ENCODE results near the gene AHNAK.

AHNAK gene

DNA sequence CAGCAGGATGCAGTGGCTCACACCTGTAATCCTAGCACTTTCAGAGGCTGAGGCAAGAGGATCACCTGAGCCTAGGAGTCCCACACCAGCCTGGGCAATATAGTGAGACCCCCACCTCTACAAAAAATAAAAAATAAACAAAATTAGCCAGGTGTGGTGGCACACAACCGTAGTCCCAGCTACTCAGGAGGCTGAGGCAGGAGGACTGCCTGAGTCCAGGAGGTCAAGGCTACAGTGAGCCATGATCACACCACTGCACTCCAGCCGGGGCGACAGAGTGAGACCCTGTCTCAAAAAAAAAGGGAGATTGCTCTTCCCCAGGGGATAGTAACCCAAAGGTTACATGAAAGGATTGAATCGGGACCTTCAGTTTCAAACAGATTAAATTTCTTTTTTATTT lies 54.0 kb downstream of the AHNAK start:
- no peak for DNase-seq

DNA sequence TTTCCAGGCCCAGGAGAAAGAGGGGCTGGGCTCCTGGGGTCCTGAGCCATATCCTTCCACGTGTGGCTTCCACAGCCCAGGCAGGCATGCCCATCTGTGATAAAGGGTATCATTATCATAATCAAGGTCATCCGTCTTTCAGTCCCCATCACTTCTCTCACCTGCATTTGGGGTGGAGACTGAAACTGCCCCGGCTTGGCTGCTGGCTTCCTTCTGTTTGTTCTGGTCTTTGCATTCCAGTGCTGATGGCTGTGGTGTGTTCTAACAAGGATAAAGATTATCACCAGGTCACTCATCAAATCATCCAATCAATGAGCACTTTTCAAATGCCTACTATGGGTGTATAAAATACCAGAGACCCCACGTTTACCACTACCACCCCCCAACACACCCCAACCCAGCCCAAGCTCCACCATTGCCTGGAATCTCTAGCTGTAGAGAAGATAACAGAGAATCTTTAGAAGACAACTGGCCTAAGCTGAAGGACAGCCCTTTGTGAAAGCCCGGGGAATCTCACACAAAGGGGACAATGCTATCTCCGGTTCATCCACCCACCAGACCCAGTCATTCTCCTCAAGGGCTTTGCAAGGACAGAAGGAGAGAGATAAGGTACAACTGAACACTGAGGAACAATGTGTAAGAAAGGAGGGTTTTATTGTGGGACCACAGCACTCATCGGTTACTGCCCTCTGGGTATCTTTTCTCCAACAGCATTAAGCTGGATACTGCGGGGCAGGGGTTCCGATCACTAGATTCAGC lies 54.9 kb downstream of the AHNAK start:
- DNase-seq = no peak

DNA sequence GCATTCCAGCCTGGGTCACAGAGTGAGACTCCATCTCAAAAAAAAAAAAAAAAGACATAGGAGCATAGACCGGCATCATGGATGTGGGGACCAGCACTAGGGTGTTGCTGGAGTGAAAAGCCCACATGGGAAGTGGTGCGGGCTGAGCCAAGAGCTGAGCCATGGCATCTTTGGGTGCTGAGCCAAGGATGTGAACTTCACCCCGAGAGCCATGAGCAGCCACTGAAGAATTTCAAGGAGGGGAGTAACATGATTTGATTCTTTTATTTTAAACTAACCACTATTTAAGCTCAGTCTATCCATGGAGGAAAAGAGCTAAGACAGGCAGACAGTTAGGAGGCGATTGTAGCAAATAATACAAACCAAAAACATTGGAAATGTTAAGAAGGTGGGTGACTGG lies 57.4 kb downstream of the AHNAK start:
- peak; percentile 37 for DNase-seq

DNA sequence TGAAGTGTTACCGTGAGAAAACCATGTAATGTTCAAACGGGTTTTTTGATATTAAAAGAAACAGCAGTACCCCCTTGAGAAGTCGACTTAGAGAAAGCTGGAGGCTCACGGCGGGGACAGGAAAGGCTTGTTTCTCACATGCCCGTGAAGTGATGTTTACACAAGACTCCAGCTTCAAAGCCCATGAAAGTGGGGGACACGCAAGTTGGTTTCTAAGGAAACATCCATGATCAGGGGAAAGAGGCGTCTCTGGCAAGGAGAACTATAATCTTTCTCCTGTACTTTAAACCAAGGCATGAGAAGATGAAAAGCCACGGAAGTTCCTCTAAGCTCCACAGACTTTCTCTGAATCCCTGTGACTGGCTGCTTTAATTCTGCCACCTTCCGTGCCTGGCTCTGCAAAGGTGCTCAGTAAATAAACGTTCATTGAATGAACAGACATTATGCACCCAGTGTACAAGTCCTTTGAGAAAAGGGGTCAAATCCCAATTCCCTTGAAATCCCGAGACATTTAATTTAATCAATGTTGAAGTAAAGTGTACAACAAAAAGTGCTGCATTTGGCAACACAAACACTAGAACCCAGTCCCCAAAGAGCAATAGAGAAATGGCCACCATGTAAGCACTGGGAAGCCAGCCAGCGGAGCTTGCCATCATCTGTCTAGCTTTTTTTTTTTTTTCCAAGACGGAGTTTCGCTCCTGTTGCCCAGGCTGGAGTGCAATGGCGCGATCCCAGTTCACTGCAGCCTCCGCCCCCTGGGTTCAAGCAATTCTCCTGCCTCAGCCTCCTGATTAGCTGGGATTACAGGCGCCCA lies 58.7 kb downstream of the AHNAK start:
- DNase-seq = no peak

DNA sequence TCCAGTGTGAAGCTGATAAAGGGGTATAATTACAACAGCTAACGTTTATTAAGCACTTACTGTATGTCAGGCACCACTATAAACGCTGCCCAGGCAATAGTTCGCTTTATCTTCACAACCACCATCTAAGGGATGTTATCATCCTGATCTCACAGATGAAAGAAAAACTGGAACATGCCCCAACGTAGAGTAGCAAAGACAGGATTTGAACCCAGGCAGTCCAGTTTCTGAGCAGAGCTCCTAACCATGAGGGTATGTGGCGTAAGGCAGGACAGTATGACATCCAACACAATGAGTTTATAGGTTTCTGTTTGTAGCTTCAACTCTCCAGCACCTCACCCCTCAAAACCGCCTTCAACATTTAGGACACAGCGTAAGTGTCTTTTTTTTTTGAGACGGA lies 59.5 kb downstream of the AHNAK start:
- no peak for DNase-seq

DNA sequence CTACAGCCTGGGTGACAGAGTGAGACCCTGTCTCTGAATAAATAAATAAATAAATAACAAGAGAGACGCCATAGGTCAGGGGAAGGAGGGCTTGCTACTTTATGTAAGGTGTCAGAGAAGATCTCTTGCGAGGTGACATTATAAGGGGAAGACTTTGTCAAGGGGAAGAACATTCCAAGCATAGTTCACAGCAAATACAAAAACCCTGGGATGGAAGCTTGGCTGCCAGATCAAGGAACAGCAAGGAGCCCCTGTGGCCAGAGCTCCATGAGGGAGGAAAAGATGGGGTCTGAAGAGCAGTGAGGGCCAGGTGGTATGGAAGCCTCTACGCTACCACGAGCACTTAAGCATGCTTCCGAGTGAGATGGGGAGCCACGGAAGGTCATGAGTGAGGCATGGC lies 62.3 kb downstream of the AHNAK start:
- DNase-seq = no peak

DNA sequence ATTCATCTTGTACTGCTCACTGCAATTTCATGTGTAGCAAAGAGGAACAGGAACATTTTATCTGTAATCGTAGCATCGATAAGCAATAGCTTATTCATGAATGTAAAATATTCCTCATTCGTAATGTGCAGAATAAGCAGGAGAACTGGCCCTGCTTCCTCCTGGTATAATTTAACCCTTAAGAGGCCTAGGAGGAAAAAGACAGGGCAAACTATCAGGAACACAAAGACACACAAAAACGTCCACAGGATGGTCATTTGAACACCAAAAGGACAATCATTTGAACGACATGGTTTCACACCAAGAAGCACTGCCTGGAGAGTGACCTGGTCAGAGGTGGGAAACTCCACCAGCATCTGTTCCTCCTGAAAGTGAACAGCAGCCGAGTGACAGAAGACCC lies 63.9 kb downstream of the AHNAK start:
- no peak for DNase-seq

DNA sequence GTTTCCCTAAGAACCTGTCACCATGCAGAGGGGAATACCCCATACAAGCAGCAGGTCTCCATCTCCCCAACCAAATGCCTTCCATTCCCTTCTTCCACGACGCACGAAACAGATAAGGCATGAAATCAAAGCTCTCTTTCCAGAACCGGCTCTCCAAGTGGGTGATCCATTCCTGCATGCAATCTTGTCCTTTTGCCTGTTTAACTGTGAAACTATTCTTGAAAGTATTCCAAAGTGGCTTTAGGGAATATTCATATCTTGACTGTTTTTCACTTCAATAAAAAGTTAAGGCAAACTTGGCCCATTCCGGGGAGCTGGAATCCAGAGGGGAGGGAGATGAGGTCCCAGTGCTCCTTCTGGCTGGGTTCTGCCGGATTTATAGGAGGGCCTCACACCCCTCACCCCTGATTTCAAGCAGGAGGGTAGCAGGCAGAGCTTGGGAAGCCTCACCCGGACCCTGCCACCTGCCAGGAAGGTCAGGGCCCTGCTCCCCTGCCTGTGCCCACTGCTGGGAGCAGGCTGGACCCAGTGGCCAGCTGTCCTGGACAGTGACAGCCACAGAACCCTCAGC lies 66.9 kb downstream of the AHNAK start:
- DNase-seq = peak; percentile 62

DNA sequence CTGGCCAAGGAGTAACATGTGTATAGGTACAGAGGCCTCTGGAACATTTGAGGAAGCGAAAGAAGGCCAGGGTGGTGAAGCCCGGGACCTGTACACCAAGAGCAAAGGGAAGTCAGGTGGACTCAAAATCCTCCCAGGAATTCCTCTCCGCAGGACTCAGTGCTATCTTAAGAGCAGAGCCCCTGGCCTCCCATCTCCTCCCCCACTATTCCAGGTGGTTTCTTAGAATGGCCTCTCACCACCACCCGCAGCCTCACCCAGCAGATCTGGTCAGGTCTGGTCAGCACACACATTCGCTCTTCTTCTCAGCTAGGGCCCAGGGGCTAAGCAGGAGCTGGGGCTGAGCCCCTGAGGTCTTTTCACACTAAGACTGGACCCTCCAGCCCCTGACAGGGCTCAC lies 68.7 kb downstream of the AHNAK start:
- DNase-seq = no peak

DNA sequence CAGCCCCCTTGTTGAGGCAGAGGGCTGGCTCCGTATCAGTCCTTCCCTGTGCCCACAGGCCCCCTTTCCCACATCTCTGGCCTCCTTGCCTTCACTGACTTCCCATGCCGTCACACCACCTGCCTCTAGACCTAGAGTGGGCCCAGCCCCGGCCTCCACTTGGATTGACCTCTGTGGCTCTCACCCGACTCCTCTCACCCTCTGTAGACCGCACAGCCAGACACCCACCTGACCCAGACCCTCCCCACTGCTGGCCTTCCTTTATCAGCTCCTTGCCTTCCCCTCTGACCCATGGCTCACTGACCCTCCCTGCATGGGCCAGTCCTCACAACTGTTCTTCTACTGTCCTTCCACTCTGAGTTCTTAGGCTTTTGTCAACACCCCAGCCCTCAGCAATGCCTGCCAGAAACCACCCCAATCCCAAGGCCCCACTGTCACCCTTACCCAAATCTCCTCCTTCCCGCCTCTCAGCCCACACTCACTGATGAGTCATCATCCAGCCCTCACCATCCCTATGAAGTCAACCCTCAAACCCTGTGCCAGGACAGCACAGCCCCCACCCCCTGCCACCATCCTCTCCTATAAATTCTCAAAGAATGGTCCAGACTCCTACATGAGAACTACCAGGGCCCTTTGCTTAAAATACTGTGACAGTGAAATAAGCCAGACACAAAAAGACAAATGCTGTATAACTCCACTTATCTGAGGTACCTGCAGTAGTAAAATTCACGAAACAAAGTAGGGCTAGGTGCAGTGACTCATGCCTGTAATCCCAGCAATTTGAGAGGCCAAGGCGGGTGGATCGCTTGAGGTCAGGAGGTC lies 74.3 kb downstream of the AHNAK start:
- DNase-seq = peak; percentile 50

DNA sequence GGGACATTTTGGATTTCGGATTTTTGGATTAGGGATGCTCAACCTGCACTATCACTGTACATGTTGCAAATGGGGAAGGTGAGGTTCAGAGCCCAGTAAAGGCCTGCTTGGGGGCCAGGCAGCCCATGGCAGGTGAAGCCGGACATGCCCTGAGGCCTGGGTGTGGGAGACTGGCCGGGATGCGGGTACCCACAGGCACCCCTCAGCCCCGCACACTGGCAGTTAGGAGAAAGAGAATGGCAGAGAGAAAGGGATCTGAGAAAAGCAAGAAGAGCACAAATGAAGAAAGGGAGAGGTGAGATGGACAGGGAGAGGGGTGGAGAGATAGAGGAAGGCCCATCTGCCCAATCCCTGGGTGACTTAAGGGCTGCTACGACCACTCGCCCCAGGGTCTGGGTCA lies 75.0 kb downstream of the AHNAK start:
- DNase-seq = no peak

DNA sequence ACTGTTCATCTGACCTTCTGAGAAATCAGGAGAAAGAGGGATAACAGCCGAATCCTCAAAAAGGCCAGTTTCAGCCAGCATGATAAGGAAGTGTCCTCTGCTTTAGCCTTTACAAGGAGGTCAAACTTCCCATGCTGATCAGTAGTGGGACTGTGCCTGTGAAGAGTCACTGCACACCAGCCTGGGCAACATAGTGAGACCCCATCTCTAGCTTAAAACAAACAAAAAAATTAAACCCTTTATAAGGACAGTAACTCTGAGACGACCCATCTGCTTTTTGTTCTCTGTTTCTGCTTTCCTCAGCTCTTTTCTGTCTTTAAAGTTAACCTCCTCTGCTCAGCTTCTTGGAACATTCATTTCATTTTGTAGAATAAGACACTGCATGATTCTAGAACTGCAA lies 78.0 kb downstream of the AHNAK start:
- DNase-seq = no peak

DNA sequence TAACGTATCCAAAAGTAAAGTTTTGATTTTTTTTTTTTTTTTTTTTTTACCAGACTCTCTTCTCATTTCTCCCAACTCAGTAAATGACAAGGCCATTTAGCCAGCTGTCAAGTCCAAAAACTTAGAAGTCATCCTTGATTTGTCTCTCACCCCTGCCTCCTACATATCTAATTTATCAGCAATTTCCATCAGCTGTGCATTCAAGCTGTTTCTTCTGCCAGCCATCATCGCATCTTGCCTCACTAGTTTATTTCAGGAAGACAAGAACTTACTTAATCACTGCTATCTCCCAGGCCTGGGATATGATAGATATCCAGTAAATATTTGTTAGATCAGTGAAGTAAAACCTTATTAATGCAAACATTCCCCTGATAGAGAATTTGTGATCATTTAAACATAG lies 80.2 kb downstream of the AHNAK start:
- DNase-seq = no peak

DNA sequence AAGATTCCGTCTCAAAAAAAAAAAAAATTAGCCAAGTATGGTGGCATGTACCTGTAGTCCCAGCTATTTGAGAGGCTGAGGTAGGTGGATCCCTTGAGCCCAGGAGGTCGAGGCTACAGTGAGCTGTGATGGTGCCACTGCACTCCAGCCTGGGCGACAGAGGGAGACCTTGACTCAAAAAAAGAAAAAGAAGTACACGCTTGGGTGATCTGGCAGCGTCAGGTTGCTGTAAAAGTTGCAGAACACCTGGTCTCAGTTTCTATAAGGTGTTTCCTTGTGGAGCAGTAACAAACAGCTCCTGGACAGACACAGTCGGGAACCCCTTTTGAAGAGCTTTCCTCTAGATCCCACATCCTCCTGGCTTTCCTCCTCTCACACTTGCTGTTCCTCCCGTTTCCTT lies 82.0 kb downstream of the AHNAK start:
- no peak for DNase-seq

DNA sequence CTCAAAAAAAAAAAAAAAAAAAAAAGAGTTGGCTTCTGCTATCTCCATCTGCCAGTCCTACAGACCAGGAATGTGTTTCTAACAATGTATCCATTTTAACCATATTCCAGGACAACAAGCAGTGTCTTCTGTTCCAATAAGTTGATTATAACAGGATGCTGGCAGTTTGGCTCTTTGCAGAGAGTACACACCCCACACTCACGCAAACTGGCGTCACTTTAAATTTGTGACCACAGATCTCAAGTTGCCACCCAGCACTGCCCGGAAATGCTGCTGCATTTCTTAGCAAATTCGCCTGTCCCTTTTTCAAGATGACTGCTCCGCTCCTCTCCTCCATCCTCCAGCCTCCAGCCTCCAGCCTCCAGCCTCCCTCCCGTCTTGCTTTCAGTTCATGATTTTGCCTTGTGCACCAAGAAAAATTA lies 83.5 kb downstream of the AHNAK start:
- no peak for DNase-seq

DNA sequence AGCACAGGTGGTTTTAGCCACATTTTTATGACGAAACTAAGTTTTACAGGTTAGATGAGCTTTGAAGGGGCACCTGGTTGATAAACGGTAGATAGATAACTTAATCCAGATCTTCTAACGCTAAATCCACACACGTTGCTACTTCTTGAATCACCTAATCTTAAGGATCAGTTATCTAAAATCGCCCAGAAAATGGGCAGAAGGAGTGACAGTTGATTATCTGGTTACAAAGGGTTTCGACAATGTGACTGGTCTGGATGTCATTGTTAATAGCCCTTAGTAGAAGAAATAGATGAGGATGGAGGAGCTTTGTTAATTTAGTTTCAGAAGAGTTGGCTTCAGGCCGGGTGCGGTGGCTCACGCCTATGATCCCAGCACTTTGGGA lies 84.1 kb downstream of the AHNAK start:
- DNase-seq = no peak

DNA sequence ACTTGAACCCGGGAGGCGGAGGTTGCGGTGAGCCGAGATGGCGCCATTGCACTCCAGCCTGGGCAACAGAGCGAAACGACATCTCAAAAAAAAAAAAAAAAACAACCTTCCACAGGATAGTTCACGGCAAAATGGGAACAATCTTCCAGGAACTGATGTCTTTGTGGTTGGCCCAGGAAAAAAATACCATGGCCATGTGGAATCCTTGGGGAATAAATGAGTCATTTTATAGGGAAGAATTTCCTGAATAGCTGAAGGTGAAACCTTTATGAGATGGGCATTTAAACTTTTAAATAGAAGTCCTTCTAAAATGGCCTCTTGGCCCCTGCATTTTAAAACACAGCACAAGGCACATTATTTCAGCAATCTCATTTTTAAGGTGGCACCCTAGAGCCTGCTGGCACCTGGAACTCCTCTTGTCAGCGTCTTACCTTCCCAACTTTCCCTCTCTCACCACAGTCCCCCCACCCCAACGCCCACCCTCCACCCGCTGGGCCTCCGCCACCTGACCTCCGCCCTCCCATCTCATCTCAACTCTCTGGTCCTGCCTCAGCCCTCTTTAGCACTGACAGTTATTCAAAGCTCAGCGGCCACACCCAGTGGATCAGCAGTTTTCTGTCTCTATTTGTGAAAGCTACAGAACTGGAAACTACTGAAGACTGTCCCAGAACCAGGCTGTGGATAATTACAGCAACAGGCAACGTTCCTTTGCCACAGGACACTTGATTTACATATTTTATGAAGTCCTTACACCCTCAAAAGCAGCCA lies 84.7 kb downstream of the AHNAK start:
- DNase-seq = peak; percentile 87

DNA sequence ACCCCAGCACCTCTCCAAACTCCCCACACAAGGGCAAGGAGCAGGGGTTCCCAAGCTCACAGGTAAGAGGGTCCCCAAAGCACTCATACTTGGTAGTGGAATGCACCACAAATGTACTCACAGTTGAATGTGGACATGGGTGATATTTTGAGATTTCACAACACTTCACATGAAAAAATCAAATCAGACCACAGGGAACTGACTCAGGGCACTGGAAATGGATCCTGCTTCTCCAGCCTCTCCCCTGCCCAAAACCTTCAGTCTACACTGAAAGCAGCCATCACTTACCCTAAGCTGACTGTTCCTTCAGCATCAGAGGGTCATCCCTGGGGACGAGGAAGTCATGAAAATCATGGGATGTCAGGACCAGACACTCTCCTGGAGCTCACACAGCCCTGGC lies 87.5 kb downstream of the AHNAK start:
- DNase-seq = peak; percentile 33

DNA sequence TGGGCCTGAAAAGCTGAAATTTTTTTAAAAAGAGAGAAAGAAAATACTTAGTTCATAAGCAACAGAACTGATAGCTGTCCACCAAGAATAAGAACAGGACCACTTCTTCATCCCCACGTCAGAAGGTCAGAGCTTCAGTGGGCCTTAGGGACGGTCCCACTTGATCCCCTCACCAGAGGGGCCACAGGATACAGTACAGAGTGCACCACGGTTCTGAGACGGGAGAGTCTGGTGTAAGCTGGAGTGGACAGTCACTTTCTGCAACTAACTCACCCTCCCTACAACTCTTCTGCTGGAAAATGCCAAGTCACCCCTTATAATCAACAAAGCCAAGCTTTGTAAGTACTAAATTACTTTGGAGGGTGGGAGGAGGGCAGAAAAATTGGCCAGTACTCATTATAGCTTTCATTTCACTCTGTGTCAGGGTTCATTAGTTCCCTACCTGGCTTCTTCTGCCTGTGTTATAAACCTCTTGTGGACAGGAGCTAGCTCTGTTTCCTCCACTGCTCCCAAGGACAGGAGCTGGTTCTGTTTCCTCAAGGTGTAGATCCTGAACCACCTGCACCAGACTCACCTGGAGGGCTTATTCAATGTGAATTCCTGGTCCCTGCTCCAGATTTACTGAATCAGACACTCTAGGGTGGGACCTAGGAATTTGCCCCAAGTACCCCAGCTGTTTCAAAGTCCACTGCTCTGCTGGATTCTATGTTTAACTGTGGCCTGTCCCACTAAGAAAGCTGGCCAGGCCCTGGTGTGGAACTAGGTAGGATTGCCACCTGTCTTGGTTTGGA lies 88.2 kb downstream of the AHNAK start:
- DNase-seq = no peak

DNA sequence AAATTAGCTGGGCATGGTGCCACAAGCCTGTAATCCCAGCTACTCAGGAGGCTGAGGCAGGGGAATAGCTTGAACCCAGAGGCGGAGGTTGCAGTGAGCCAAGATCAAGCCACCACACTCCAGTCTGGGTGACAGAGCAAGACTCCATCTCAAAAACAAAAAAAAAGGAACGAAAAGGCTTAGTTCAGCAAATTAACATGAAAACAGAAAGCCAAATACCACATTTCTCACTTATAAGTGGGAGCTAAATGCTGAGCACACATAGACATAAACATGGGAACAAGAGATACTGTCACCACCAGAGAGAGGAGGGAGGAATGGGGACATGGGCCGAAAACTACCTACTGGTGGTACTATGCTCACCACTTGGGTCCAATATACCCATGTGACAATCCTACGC lies 89.1 kb downstream of the AHNAK start:
- DNase-seq = no peak

DNA sequence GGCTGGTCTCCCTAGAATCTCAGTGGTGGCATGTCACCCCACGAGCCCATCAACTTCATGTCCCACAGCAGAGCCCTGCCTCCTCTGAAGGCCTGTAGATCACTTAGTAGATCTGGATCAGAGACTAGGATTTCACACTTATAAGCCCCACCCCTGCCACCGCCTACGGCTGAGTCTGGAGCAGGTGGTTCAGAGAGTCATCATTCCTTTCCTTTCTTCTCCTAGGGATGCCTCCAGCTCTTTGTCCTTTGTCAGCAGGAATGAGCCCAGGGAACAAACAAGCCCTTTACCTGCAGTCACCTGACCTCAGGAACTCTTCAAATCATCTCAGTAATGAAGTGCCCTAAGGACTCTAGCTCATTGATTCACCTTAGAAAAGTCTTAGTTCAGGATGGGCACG lies 90.0 kb downstream of the AHNAK start:
- DNase-seq = no peak

Data from fibroblast of upper back skin (primary cell).